HL-60 (cell line): ENCODE measurements around the gene DPYD.

ENCODE experiments used
- DNase-seq, 2 experiments: peaks; one replicate each; pipeline ENCODE4 v3.0.0-alpha.2; 2010 to 2020; ENCODE audit warnings: low read depth in 1 of 2, low spot score in 1 of 2
- H3K27ac ChIP-seq: fragments of 250-450 bp; sonication (Bioruptor Pico); replicated peaks from 2 replicates; pipeline ENCODE4 v1.5.1; 2020; ENCODE audit warnings: mild to moderate bottlenecking, moderate library complexity
- H3K27me3 ChIP-seq: fragments of 250-450 bp; sonication (Bioruptor Pico); 2 replicates; pipeline ENCODE4 v1.5.1; 2021; ENCODE audit warnings: mild to moderate bottlenecking, moderate library complexity; ENCODE audit not compliant: insufficient read depth, poor library complexity, severe bottlenecking
- H3K4me3 ChIP-seq: replicated peaks from 2 replicates; pipeline ENCODE4 v1.5.1; 2011; ENCODE audit warnings: mild to moderate bottlenecking, control low read depth, low read length; ENCODE audit not compliant: insufficient read depth
- CTCF ChIP-seq: IDR thresholded peaks from one replicate; pipeline ENCODE4 v1.5.1; 2011; ENCODE audit warnings: low read length, control low read depth, inconsistent platforms; ENCODE audit not compliant: insufficient read depth
- GABPA ChIP-seq: IDR thresholded peaks from 2 replicates; pipeline ENCODE4 v1.6.1; 2012; ENCODE audit warnings: low read depth
- POLR2AphosphoS5 ChIP-seq: IDR thresholded peaks from 2 replicates; pipeline ENCODE4 v1.6.1; 2012; ENCODE audit warnings: low read depth
- REST ChIP-seq: IDR thresholded peaks from 2 replicates; pipeline ENCODE4 v1.6.1; 2012; ENCODE audit warnings: low read depth; ENCODE audit not compliant: insufficient replicate concordance
- SPI1 ChIP-seq: IDR thresholded peaks from 2 replicates; pipeline ENCODE4 v1.6.1; 2012; ENCODE audit warnings: low read depth, mild to moderate bottlenecking, borderline replicate concordance

The DPYD gene

GRCh38 chr1:97281962-97282361 is 638.9 kb downstream of the DPYD start:
- DNase-seq = no peak
- H3K4me3 ChIP-seq = no peak overlapping the region
- no peak overlapping the region for H3K27ac ChIP-seq
- TF ChIP-seq CTCF (no peak), REST (no peak), POLR2AphosphoS5 (no peak), GABPA (no peak), SPI1 (no peak)
- no peaks in the 10 kb centered on the region for H3K27me3 ChIP-seq

- Histone ChIP-seq H3K4me3 (no peak overlapping the region), H3K27ac (no peak overlapping the region), H3K27me3 (no peaks in the 10 kb centered on the region)
- DNase-seq = no peak
- no peak for TF ChIP-seq SPI1
- TF ChIP-seq CTCF = no peak
- no peak for TF ChIP-seq POLR2AphosphoS5
- no peak for TF ChIP-seq GABPA
- no peak for TF ChIP-seq REST
Measured at GRCh38 chr1:97277891-97278654, 642.8 kb downstream of the DPYD start.

GRCh38 chr1:97271916-97272788 is 648.7 kb downstream of the DPYD start:
- no peak overlapping the region for H3K27ac ChIP-seq
- no peak for DNase-seq
- TF ChIP-seq POLR2AphosphoS5 = no peak
- no peak for TF ChIP-seq REST
- TF ChIP-seq CTCF = no peak
- TF ChIP-seq GABPA = no peak
- TF ChIP-seq SPI1 = no peak
- no peaks in the 10 kb centered on the region for H3K27me3 ChIP-seq
- H3K4me3 ChIP-seq = no peak overlapping the region
